ENCODE data around the gene UBE2H. TPM values are rescaled to one million over a fixed set of nuclear protein-coding genes. Genes with fewer than 3 reads are reported as not detected.

The UBE2H gene
- polyA plus RNA-seq, 1 of the 3 experiments (the other 2 are of a cell fraction): 129 TPM

DNA sequence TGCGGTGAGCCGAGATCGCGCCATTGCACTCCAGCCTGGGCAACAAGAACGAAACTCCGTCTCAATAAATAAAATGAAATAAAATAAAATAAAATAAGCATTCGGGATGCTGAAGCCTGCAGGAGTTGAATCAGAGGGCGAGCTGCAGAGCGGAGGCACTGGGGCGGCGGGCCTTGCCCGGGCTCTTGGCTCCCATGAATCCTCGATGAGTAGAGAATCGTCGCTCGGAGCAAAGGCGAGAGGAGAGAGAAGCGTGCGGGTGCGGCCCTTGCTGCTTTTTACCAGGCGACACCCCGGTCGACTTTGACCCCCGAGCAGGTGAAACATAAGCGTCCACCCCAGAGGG, 168.3 kb downstream of the UBE2H start:
- Histone ChIP-seq H3K36me3 (replicated peaks in 1 of 2; ENCODE audit: control insufficient read depth in 1 of 2, insufficient read depth in 2 of 2, low read length in 1 of 2) (no peaks in the 10 kb centered on the region), H3K27me3 (ENCODE audit: insufficient read depth) (peaks cover 42% of the 10 kb centered on the region), H3K9me2 (no peaks in the 10 kb centered on the region), H2AFZ (ENCODE audit: low read depth) (no peak overlapping the region), H3K9me3 (no peaks in the 10 kb centered on the region), H3F3A (replicated peaks; ENCODE audit: insufficient read depth) (peaks cover 4% of the 10 kb centered on the region), H3K27ac (ENCODE audit: low read depth in 2 of 2, low read length in 1 of 2) (no peak overlapping the region), H4K20me1 (ENCODE audit: insufficient read depth) (no peaks in the 10 kb centered on the region), H3K4me1 (ENCODE audit: control insufficient read depth in 1 of 2, insufficient read depth in 2 of 2, low read depth in 1 of 2, low read length in 1 of 2) (peaks cover 0 to 35% of the 10 kb centered on the region in 2 experiments; a peak in 1 of 4 replicates), H3K4me2 (no peak overlapping the region), H3K9ac (no peak overlapping the region), H3K4me3 (ENCODE audit: low read depth in 2 of 2, low read length in 1 of 2) (no peak overlapping the region), H3K79me2 (ENCODE audit: insufficient read depth) (no peaks in the 10 kb centered on the region)
- no peak for DNase-seq
- CTCF ChIA-PET: interaction anchor here (1.2 to 1.6 kb wide), 3 partner anchors 16 to 167 kb away, joined by 3 to 5 read pairs (median 3); no protein-coding TSS in a partner anchor
- POLR2A ChIA-PET: no interaction called here
- TF ChIP-seq, protein P1, sequence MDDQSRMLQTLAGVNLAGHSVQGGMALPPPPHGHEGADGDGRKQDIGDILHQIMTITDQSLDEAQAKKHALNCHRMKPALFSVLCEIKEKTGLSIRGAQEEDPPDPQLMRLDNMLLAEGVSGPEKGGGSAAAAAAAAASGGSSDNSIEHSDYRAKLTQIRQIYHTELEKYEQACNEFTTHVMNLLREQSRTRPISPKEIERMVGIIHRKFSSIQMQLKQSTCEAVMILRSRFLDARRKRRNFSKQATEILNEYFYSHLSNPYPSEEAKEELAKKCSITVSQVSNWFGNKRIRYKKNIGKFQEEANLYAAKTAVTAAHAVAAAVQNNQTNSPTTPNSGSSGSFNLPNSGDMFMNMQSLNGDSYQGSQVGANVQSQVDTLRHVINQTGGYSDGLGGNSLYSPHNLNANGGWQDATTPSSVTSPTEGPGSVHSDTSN (IDR thresholded peaks at IDR 0.05): no peak
- TF ChIP-seq JUND (IDR thresholded peaks at IDR 0.05) (no peak), FOXM1 (IDR thresholded peaks at IDR 0.05; ENCODE audit: low read depth) (no peak), FOSL2 (IDR thresholded peaks at IDR 0.05; ENCODE audit: borderline replicate concordance, low read depth) (no peak), MEF2A (IDR thresholded peaks at IDR 0.05; ENCODE audit: borderline replicate concordance, low read depth) (no peak), FOXJ3 (CRISPR knock-in tag; IDR thresholded peaks at IDR 0.05) (no peak), SIN3A (IDR thresholded peaks at IDR 0.05; ENCODE audit: borderline replicate concordance, low read depth, low read length) (no peak), TCF12 (IDR thresholded peaks at IDR 0.05) (no peak)
- 67% methylated on average over 25 of the region's 25 CpGs for WGBS (ENCODE audit: low lambda C conversion rate)

DNA sequence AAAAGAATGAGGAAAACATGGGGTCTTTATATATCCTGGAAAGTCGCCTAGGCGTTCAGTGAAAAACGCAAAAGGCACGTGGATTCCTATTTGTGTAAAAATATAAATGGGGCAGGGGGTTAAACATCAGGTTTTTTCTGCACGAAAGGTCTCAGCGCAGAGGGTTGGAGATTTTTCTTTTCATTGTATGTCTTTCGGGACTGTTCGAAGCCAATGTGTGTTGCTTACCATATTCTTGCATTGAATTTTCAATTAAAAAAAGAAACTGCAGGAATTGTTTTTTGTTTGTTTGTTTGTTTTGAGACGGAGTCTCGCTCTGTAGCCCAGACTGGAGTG, 169.2 kb downstream of the UBE2H start:
- Histone ChIP-seq H3K4me2 (no peak overlapping the region), H3K27ac (ENCODE audit: low read depth in 2 of 2, low read length in 1 of 2) (no peak overlapping the region), H2AFZ (ENCODE audit: low read depth) (no peak overlapping the region), H3K4me3 (ENCODE audit: low read depth in 2 of 2, low read length in 1 of 2) (no peak overlapping the region), H3K9me3 (no peaks in the 10 kb centered on the region), H3K9ac (no peak overlapping the region), H4K20me1 (ENCODE audit: insufficient read depth) (peaks cover 4% of the 10 kb centered on the region; the same call in 1 of the 2 replicates), H3K36me3 (replicated peaks in 1 of 2; ENCODE audit: control insufficient read depth in 1 of 2, insufficient read depth in 2 of 2, low read length in 1 of 2) (no peaks in the 10 kb centered on the region), H3K27me3 (ENCODE audit: insufficient read depth) (peaks cover 45% of the 10 kb centered on the region), H3F3A (replicated peaks; ENCODE audit: insufficient read depth) (peaks cover 4% of the 10 kb centered on the region), H3K79me2 (ENCODE audit: insufficient read depth) (peaks cover 5% of the 10 kb centered on the region; the same call in 1 of the 2 replicates), H3K4me1 (ENCODE audit: control insufficient read depth in 1 of 2, insufficient read depth in 2 of 2, low read depth in 1 of 2, low read length in 1 of 2) (peaks cover 0 to 35% of the 10 kb centered on the region in 2 experiments; a peak in 1 of 4 replicates), H3K9me2 (no peaks in the 10 kb centered on the region)
- WGBS (ENCODE audit: low lambda C conversion rate): 42% methylated on average over 10 of the region's 10 CpGs
- POLR2A ChIA-PET: no interaction called here
- TF ChIP-seq TCF12 (IDR thresholded peaks at IDR 0.05) (no peak), TEAD4 (IDR thresholded peaks at IDR 0.05; ENCODE audit: borderline replicate concordance, insufficient read depth) (no peak), JUND (IDR thresholded peaks at IDR 0.05) (no peak)
- CTCF ChIA-PET: interaction anchor here (1.2 to 1.6 kb wide), 3 partner anchors 17 to 168 kb away, joined by 3 read pairs; no protein-coding TSS in a partner anchor
- DNase-seq: no peak

DNA sequence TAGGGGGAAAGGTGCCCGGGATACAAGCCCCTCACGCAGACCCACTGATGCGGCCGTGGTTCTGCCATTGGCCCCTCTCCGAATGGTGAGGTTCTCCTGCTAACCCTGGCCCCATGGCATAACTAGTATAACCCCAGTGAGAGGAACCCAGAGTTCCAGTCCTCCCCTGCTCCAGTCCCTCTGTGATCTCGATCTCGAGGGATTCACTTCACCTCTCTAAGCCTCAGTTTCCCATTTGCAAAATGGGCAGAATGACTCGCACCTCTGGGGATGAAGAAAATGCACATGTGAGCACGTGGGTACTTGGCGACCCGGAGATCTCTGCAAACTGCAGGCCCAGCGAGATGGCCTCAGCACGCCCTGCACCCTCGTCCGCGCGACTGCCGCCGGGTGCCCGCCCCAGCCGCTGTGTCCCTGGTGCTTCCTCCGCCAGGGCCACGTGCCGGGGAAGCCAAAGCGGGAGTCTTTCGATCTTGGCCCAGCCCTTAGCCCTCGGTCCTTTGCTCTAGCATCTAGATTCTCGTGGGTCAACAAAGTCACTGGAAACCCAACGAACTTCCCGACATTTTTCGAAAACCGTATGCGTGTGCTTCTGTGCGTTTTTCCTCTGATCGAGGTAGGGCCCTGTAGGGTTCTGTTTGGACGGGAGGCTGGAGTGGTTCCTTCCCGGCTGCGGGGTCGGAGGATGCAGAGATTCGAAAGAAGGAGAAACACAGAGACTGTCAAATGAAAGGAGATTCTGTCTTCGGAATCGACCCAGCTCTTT, 169.8 kb downstream of the UBE2H start:
- no peak overlapping the region for H3K9ac ChIP-seq
- CTCF ChIA-PET: interaction anchor here (1.1 to 2.6 kb wide), 3 partner anchors 10 to 47 kb away, joined by 3 to 18 read pairs (median 3); no protein-coding TSS in a partner anchor
- peak; percentile 80 for DNase-seq
- H3K79me2 ChIP-seq (ENCODE audit: insufficient read depth): peaks cover 10% of the 10 kb centered on the region; the same call in 1 of the 2 replicates
- H3F3A ChIP-seq (replicated peaks; ENCODE audit: insufficient read depth): peaks cover 4% of the 10 kb centered on the region
- no peak overlapping the region for H3K27ac ChIP-seq (ENCODE audit: low read depth in 2 of 2, low read length in 1 of 2)
- WGBS (ENCODE audit: low lambda C conversion rate): 33% methylated on average over 41 of the region's 42 CpGs
- H3K9me3 ChIP-seq: no peaks in the 10 kb centered on the region
- peaks cover 45% of the 10 kb centered on the region for H3K27me3 ChIP-seq (ENCODE audit: insufficient read depth)
- H4K20me1 ChIP-seq (ENCODE audit: insufficient read depth): peaks cover 10% of the 10 kb centered on the region; the same call in 1 of the 2 replicates
- H2AFZ ChIP-seq (ENCODE audit: low read depth): no peak overlapping the region
- peak overlapping the region; percentile 94; the same call in 1 of the 2 replicates for H3K4me2 ChIP-seq
- POLR2A ChIA-PET: no interaction called here
- H3K9me2 ChIP-seq: no peaks in the 10 kb centered on the region
- peaks cover 0 to 35% of the 10 kb centered on the region in 2 experiments; a peak in 1 of 4 replicates for H3K4me1 ChIP-seq (ENCODE audit: control insufficient read depth in 1 of 2, insufficient read depth in 2 of 2, low read depth in 1 of 2, low read length in 1 of 2)
- H3K4me3 ChIP-seq (ENCODE audit: low read depth in 2 of 2, low read length in 1 of 2): no peak overlapping the region; a peak in 1 of 4 replicates
- no peaks in the 10 kb centered on the region for H3K36me3 ChIP-seq (replicated peaks in 1 of 2; ENCODE audit: control insufficient read depth in 1 of 2, insufficient read depth in 2 of 2, low read length in 1 of 2)
- TF ChIP-seq MEF2A (IDR thresholded peaks at IDR 0.05; ENCODE audit: borderline replicate concordance, low read depth) (no peak), JUND (IDR thresholded peaks at IDR 0.05) (no peak), CHD2 (IDR thresholded peaks at IDR 0.05; ENCODE audit: low read length, partially characterized antibody) (no peak), EP300 (IDR thresholded peaks at IDR 0.05; ENCODE audit: borderline replicate concordance in 1 of 2, low read depth in 1 of 2, low read length in 1 of 2) (no peak), POLR2AphosphoS5 (IDR thresholded peaks at IDR 0.05; ENCODE audit: low read depth, low read length) (no peak), RCOR1 (IDR thresholded peaks at IDR 0.05; ENCODE audit: low read length) (no peak)
- TF ChIP-seq, protein P2, sequence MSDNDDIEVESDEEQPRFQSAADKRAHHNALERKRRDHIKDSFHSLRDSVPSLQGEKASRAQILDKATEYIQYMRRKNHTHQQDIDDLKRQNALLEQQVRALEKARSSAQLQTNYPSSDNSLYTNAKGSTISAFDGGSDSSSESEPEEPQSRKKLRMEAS (IDR thresholded peaks at IDR 0.05; ENCODE audit: low read depth): peak; percentile 61; the same call in 1 of the 2 replicates
- TF ChIP-seq, protein P3, sequence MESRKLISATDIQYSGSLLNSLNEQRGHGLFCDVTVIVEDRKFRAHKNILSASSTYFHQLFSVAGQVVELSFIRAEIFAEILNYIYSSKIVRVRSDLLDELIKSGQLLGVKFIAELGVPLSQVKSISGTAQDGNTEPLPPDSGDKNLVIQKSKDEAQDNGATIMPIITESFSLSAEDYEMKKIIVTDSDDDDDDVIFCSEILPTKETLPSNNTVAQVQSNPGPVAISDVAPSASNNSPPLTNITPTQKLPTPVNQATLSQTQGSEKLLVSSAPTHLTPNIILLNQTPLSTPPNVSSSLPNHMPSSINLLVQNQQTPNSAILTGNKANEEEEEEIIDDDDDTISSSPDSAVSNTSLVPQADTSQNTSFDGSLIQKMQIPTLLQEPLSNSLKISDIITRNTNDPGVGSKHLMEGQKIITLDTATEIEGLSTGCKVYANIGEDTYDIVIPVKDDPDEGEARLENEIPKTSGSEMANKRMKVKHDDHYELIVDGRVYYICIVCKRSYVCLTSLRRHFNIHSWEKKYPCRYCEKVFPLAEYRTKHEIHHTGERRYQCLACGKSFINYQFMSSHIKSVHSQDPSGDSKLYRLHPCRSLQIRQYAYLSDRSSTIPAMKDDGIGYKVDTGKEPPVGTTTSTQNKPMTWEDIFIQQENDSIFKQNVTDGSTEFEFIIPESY (IDR thresholded peaks at IDR 0.05; ENCODE audit: borderline replicate concordance, low read depth): no peak

Data from SK-N-SH (cell line).